ENCODE data around the gene MAN2B2.

Gene MAN2B2

DNA sequence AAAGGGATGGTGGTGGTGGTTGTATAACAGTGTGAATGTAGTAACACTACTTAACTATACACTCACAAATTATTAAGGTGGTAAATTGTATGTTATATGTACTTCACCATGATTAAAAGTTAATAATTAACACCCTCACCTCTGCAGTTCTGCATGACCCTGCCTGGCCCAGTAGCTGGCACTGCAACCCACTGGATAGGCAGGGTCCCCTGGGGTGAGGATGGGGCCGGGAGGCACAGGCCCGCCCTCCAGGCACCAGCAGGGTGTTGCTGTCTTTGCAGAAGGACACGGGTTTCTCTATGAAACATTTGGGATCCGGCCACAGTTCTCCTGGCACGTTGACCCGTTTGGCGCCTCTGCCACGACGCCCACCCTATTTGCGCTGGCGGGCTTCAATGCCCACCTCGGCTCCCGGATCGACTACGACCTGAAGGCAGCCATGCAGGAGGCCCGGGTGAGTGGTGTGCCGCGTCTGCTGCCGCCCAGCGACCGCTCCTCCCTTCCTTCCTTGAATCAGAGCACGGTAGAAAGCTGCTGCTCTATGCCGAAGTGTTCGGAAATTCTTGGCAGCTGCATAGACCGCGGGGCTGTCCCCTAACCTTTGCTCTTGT is 11.8 kb downstream of the MAN2B2 start:
- H3K4me3 ChIP-seq (ENCODE audit: low read depth in 1 of 5, low read length in 5 of 5), result no peak overlapping the region
- H3K9me3 ChIP-seq (ENCODE audit: control insufficient read depth in 5 of 5, low read length in 5 of 5), result peaks cover 0 to 25% (median 21%) of the 10 kb centered on the region in 5 donors
- no peak overlapping the region for H3K27ac ChIP-seq (ENCODE audit: low read depth, low read length)
- H3K27me3 ChIP-seq (ENCODE audit: control insufficient read depth in 5 of 5, insufficient read depth in 4 of 5, low read length in 5 of 5), result no peaks in the 10 kb centered on the region
- H3K9ac ChIP-seq (ENCODE audit: low read length in 5 of 5), result no peak overlapping the region
- H3K36me3 ChIP-seq (ENCODE audit: control insufficient read depth in 5 of 5, insufficient read depth in 5 of 5, low read length in 5 of 5), result peaks cover 0 to 79% (median 35%) of the 10 kb centered on the region in 5 donors
- no peaks in the 10 kb centered on the region for H3K4me1 ChIP-seq (ENCODE audit: control insufficient read depth in 5 of 5, insufficient read depth in 5 of 5, low read length in 5 of 5)

DNA sequence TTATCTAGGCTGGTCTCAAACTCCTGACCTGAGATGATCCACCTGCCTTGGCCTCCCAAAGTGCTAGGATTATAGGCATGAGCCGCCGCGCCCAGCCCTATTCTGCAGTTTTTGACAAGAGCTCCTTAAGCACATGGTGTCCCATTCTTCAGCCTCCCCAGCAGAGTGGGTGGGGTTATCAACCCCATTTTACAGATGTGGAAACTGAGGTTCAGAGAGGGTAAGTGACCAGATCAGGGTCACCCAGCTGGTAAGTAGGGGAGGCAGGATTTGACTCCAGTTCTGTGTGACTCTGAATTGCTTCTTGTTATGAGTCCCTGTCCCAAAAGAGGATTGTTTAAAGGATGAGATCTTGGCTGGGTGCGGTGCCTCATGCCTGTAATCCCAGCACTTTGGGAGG is 14.5 kb downstream of the MAN2B2 start:
- Histone ChIP-seq H3K4me3 (ENCODE audit: low read depth in 1 of 5, low read length in 5 of 5) (no peak overlapping the region), H3K4me1 (ENCODE audit: control insufficient read depth in 5 of 5, insufficient read depth in 5 of 5, low read length in 5 of 5) (no peaks in the 10 kb centered on the region), H3K27me3 (ENCODE audit: control insufficient read depth in 5 of 5, insufficient read depth in 4 of 5, low read length in 5 of 5) (no peaks in the 10 kb centered on the region), H3K9ac (ENCODE audit: low read length in 5 of 5) (no peak overlapping the region), H3K9me3 (ENCODE audit: control insufficient read depth in 5 of 5, low read length in 5 of 5) (peaks cover 0 to 12% (median 8%) of the 10 kb centered on the region in 5 donors), H3K36me3 (ENCODE audit: control insufficient read depth in 5 of 5, insufficient read depth in 5 of 5, low read length in 5 of 5) (peaks cover 0 to 71% (median 45%) of the 10 kb centered on the region in 5 donors), H3K27ac (ENCODE audit: low read depth, low read length) (no peak overlapping the region)

DNA sequence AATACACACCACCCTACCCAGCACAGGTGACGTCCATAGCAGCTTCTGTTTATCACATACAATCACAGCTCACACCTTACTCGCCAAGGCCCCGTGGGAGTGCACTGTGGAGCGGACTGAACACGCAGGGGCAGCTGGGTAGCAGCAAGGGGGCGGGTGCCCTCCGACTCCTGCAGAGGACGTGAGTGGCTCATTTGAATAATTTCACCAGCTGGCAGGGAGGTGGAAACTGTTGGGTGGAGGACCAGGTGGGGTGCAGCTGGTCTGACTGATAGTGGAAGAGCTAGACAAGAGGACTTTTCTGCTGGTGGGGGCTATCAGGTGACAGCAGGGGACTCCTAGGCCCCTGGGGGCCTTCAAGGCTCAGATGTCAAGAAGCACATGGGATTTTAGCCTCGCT is 16.3 kb downstream of the MAN2B2 start:
- Histone ChIP-seq H3K36me3 (ENCODE audit: control insufficient read depth in 5 of 5, insufficient read depth in 5 of 5, low read length in 5 of 5) (peaks cover 0 to 74% (median 44%) of the 10 kb centered on the region in 5 donors), H3K9ac (ENCODE audit: low read length in 5 of 5) (no peak overlapping the region), H3K27me3 (ENCODE audit: control insufficient read depth in 5 of 5, insufficient read depth in 4 of 5, low read length in 5 of 5) (no peaks in the 10 kb centered on the region), H3K4me3 (ENCODE audit: low read depth in 1 of 5, low read length in 5 of 5) (no peak overlapping the region), H3K4me1 (ENCODE audit: control insufficient read depth in 5 of 5, insufficient read depth in 5 of 5, low read length in 5 of 5) (no peaks in the 10 kb centered on the region), H3K9me3 (ENCODE audit: control insufficient read depth in 5 of 5, low read length in 5 of 5) (no peaks in the 10 kb centered on the region), H3K27ac (ENCODE audit: low read depth, low read length) (no peak overlapping the region)

DNA sequence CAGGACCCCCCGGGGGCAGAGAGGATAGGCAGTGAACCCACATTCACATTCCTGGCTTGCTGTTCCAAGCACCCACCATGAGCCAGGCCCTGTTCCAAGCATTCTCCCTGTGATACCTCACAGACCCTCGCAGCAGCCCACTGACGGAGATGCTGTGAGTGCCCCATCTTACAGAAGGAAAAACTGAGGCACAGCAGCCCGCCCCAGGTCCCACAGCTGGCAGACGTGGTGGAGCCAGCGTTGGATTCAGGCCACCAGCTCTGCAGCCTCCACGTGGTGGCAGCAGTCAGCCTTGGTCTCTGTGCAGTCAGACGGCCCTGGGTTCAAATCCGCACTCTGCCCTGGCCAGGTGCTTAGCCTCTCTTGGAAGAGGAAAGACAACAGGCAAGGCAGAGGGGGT is 16.8 kb downstream of the MAN2B2 start:
- H3K4me1 ChIP-seq (ENCODE audit: control insufficient read depth in 5 of 5, insufficient read depth in 5 of 5, low read length in 5 of 5), result no peaks in the 10 kb centered on the region
- H3K36me3 ChIP-seq (ENCODE audit: control insufficient read depth in 5 of 5, insufficient read depth in 5 of 5, low read length in 5 of 5), result peaks cover 0 to 76% (median 44%) of the 10 kb centered on the region in 5 donors
- no peaks in the 10 kb centered on the region for H3K9me3 ChIP-seq (ENCODE audit: control insufficient read depth in 5 of 5, low read length in 5 of 5)
- H3K27ac ChIP-seq (ENCODE audit: low read depth, low read length), result no peak overlapping the region
- no peaks in the 10 kb centered on the region for H3K27me3 ChIP-seq (ENCODE audit: control insufficient read depth in 5 of 5, insufficient read depth in 4 of 5, low read length in 5 of 5)
- no peak overlapping the region for H3K9ac ChIP-seq (ENCODE audit: low read length in 5 of 5)
- no peak overlapping the region for H3K4me3 ChIP-seq (ENCODE audit: low read depth in 1 of 5, low read length in 5 of 5)

DNA sequence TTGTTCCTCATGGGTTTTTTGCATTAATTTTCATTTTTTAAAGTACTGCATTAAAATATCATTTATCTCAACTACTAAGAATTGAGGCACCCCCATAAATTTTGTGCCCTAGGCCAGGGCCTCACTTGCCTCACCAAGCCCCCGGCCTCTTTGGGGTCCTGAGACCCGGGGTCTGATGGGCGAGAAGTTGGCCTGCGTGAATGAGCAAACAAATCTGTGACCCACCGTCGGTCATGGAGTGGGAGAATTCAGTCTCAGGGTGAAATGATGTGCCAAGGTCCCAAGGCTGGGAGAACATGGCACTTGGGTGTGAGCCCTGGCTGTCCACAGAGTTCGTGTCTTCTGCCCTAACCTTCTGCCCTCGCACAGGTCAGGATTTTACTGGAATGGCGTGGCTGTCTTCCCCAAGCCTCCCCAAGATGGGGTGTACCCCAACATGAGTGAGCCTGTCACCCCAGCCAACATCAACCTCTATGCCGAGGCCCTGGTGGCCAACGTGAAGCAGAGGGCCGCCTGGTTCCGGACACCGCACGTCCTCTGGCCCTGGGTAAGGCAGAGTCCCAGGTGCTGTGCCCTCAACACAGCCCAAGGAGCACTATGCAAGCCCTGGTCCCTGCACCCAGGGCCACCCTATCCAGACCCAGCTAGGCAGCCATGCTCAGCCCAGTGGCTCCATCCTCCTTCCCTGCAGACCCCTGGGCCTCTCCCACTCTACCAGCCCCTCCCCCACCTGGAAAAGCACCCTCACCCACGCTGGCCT is 18.0 kb downstream of the MAN2B2 start:
- no peak overlapping the region for H3K9ac ChIP-seq (ENCODE audit: low read length in 5 of 5)
- no peak overlapping the region for H3K4me3 ChIP-seq (ENCODE audit: low read depth in 1 of 5, low read length in 5 of 5)
- no peaks in the 10 kb centered on the region for H3K27me3 ChIP-seq (ENCODE audit: control insufficient read depth in 5 of 5, insufficient read depth in 4 of 5, low read length in 5 of 5)
- H3K4me1 ChIP-seq (ENCODE audit: control insufficient read depth in 5 of 5, insufficient read depth in 5 of 5, low read length in 5 of 5), result no peaks in the 10 kb centered on the region
- H3K9me3 ChIP-seq (ENCODE audit: control insufficient read depth in 5 of 5, low read length in 5 of 5), result no peaks in the 10 kb centered on the region
- no peak overlapping the region for H3K27ac ChIP-seq (ENCODE audit: low read depth, low read length)
- peaks cover 0 to 81% (median 49%) of the 10 kb centered on the region in 5 donors for H3K36me3 ChIP-seq (ENCODE audit: control insufficient read depth in 5 of 5, insufficient read depth in 5 of 5, low read length in 5 of 5)

DNA sequence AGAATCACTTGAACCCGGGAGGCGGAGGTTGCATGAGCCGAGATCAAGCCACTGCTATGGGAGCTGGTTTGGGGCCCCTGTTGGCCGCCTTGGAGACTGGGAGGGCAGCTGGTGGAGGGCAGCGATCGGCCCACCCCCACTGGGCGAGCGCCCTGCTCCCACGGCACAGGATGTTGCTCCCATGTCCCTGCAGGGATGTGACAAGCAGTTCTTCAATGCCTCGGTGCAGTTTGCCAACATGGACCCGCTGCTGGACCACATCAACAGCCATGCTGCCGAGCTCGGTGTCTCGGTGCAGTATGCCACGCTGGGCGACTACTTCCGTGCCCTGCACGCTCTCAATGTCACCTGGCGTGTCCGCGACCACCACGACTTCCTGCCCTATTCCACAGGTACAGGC is 19.4 kb downstream of the MAN2B2 start:
- Histone ChIP-seq H3K36me3 (ENCODE audit: control insufficient read depth in 5 of 5, insufficient read depth in 5 of 5, low read length in 5 of 5) (peaks cover 0 to 83% (median 47%) of the 10 kb centered on the region in 5 donors), H3K27ac (ENCODE audit: low read depth, low read length) (no peak overlapping the region), H3K4me3 (ENCODE audit: low read depth in 1 of 5, low read length in 5 of 5) (no peak overlapping the region), H3K9ac (ENCODE audit: low read length in 5 of 5) (no peak overlapping the region), H3K9me3 (ENCODE audit: control insufficient read depth in 5 of 5, low read length in 5 of 5) (no peaks in the 10 kb centered on the region), H3K27me3 (ENCODE audit: control insufficient read depth in 5 of 5, insufficient read depth in 4 of 5, low read length in 5 of 5) (peaks cover 0 to 2% (median 0%) of the 10 kb centered on the region in 5 donors), H3K4me1 (ENCODE audit: control insufficient read depth in 5 of 5, insufficient read depth in 5 of 5, low read length in 5 of 5) (peaks cover 0 to 3% (median 0%) of the 10 kb centered on the region in 5 donors)

DNA sequence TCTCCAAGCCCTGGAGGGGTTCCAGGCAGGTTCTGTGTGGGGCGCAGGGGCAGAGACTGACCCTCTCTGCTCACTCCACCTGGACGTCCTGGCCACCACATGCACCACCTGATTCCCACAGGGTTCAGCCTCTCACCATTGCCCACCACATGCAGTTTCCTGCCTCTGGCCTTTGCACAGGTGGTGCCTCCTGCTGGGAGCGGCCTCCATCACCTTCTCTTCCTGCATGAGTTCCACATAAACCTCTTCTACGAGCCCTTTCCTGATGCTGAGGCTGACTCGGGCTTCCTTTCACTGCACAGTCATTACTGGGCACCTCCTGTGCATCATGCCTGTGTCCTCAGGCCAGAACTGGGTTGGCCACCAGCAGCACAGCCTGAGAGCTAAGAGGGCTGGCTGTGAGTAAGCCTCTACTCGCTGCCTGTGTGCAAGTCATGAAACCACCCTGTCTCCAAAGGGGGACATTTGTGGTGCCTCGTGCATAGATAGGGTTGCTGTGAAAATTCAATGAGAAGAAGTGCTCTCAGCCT is 19.9 kb downstream of the MAN2B2 start:
- H3K27me3 ChIP-seq (ENCODE audit: control insufficient read depth in 5 of 5, insufficient read depth in 4 of 5, low read length in 5 of 5), result peaks cover 0 to 2% (median 0%) of the 10 kb centered on the region in 5 donors
- no peak overlapping the region for H3K27ac ChIP-seq (ENCODE audit: low read depth, low read length)
- no peak overlapping the region for H3K4me3 ChIP-seq (ENCODE audit: low read depth in 1 of 5, low read length in 5 of 5)
- peaks cover 0 to 82% (median 49%) of the 10 kb centered on the region in 5 donors for H3K36me3 ChIP-seq (ENCODE audit: control insufficient read depth in 5 of 5, insufficient read depth in 5 of 5, low read length in 5 of 5)
- H3K4me1 ChIP-seq (ENCODE audit: control insufficient read depth in 5 of 5, insufficient read depth in 5 of 5, low read length in 5 of 5), result peaks cover 0 to 3% (median 0%) of the 10 kb centered on the region in 5 donors
- H3K9ac ChIP-seq (ENCODE audit: low read length in 5 of 5), result no peak overlapping the region
- H3K9me3 ChIP-seq (ENCODE audit: control insufficient read depth in 5 of 5, low read length in 5 of 5), result no peaks in the 10 kb centered on the region

DNA sequence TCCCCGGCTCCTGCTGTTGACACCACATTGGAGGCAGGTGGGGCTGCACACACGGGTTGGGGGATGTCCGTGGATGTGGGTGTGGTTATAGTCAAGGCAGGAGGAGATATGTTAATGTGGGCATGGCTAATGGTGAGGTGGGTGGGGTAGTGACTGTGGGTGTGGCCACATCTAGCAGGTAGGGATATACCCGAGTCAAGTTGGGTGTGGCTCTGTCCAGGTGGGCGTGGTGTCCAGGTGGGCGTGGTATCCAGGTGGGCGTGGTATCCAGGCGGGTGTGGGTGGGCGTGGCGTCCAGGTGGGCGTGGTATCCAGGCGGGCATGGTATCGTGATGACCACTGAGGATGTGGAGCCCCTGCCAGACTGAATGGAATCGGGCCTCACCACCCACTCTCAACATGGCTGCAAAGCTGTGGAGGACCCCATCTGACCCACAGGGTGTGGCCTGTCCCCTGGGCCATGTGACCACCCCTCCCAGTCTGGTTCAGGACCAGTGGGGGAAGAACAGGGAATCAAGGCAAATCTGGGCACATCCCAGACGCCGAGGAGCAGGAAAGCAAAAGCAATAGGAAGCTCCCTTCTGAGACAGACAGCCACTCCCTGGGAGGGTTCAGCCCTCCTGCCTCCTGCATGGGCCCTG is 21.0 kb downstream of the MAN2B2 start:
- Histone ChIP-seq H3K9me3 (ENCODE audit: control insufficient read depth in 5 of 5, low read length in 5 of 5) (no peaks in the 10 kb centered on the region), H3K27ac (ENCODE audit: low read depth, low read length) (no peak overlapping the region), H3K9ac (ENCODE audit: low read length in 5 of 5) (no peak overlapping the region), H3K4me1 (ENCODE audit: control insufficient read depth in 5 of 5, insufficient read depth in 5 of 5, low read length in 5 of 5) (peaks cover 0 to 3% (median 0%) of the 10 kb centered on the region in 5 donors), H3K4me3 (ENCODE audit: low read depth in 1 of 5, low read length in 5 of 5) (no peak overlapping the region), H3K36me3 (ENCODE audit: control insufficient read depth in 5 of 5, insufficient read depth in 5 of 5, low read length in 5 of 5) (peaks cover 0 to 83% (median 54%) of the 10 kb centered on the region in 5 donors), H3K27me3 (ENCODE audit: control insufficient read depth in 5 of 5, insufficient read depth in 4 of 5, low read length in 5 of 5) (peaks cover 0 to 2% (median 0%) of the 10 kb centered on the region in 5 donors)

DNA sequence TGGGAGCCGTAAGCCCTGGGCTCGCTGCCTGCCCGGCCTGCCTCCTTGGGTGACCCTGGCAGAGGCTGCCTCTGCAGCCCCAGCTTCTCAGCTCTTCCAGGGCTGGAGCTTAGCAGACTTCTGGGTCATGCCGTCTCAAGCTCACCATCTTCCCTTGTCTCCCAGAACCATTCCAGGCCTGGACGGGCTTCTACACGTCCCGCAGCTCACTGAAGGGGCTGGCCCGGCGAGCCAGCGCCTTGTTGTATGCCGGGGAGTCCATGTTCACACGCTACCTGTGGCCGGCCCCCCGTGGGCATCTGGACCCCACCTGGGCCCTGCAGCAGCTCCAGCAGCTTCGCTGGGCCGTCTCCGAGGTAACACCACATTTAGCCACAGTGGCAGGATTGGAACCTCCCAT is 22.0 kb downstream of the MAN2B2 start:
- Histone ChIP-seq H3K4me3 (ENCODE audit: low read depth in 1 of 5, low read length in 5 of 5) (no peak overlapping the region), H3K36me3 (ENCODE audit: control insufficient read depth in 5 of 5, insufficient read depth in 5 of 5, low read length in 5 of 5) (peaks cover 0 to 83% (median 57%) of the 10 kb centered on the region in 5 donors), H3K9ac (ENCODE audit: low read length in 5 of 5) (no peak overlapping the region), H3K27me3 (ENCODE audit: control insufficient read depth in 5 of 5, insufficient read depth in 4 of 5, low read length in 5 of 5) (peaks cover 0 to 2% (median 0%) of the 10 kb centered on the region in 5 donors), H3K27ac (ENCODE audit: low read depth, low read length) (no peak overlapping the region), H3K9me3 (ENCODE audit: control insufficient read depth in 5 of 5, low read length in 5 of 5) (peaks cover 0 to 4% (median 1%) of the 10 kb centered on the region in 5 donors), H3K4me1 (ENCODE audit: control insufficient read depth in 5 of 5, insufficient read depth in 5 of 5, low read length in 5 of 5) (peaks cover 0 to 3% (median 0%) of the 10 kb centered on the region in 5 donors)

All from subcutaneous abdominal adipose tissue (tissue), 5 donors.